Astrocyte (in vitro differentiated cells and primary cell): Measurements from ENCODE around the gene GDNF. TPM values are rescaled to one million over a fixed set of nuclear protein-coding genes. Genes with fewer than 3 reads are reported as not detected.
A peak's percentile ranks its signal among the peaks of the same experiment; 100 is the strongest.

Experiments
- DNase-seq: peaks from one replicate; pipeline ENCODE4 v3.0.0-alpha.2; 2010; ENCODE audit warnings: low read depth
- FAIRE-seq: peaks from 2 replicates; lab custom pipeline; 2011; peaks lifted over from hg19 to GRCh38; lab: Jason Lieb, UNC
- H2AFZ ChIP-seq: 2 replicates; pipeline ENCODE4 v1.6.0; 2012; ENCODE audit warnings: low read depth, low read length, inconsistent platforms
- H3K27ac ChIP-seq: 2 replicates; pipeline ENCODE4 v1.5.1; 2011; ENCODE audit warnings: low read depth, low read length, inconsistent platforms
- H3K27me3 ChIP-seq: 2 replicates; pipeline ENCODE4 v1.6.0; 2011; ENCODE audit warnings: low read length, inconsistent platforms; ENCODE audit not compliant: insufficient read depth
- H3K36me3 ChIP-seq: 2 replicates; pipeline ENCODE4 v1.5.1; 2011; ENCODE audit warnings: low read length, inconsistent platforms; ENCODE audit not compliant: insufficient read depth
- H3K4me1 ChIP-seq: 2 replicates; pipeline ENCODE4 v1.5.1; 2011; ENCODE audit warnings: low read length, inconsistent platforms; ENCODE audit not compliant: insufficient read depth
- H3K4me2 ChIP-seq: 2 replicates; pipeline ENCODE4 v1.6.0; 2012; ENCODE audit warnings: low read length, inconsistent platforms
- H3K4me3 ChIP-seq: 2 replicates; pipeline ENCODE4 v1.5.1; 2011; ENCODE audit warnings: low read depth, mild to moderate bottlenecking, low read length, inconsistent platforms; ENCODE audit not compliant: insufficient read depth
- H3K79me2 ChIP-seq: 2 replicates; pipeline ENCODE4 v1.6.0; 2012; ENCODE audit warnings: mild to moderate bottlenecking, low read length, inconsistent platforms; ENCODE audit not compliant: insufficient read depth
- H3K9ac ChIP-seq: 2 replicates; pipeline ENCODE4 v1.6.0; 2012; ENCODE audit warnings: mild to moderate bottlenecking, low read length, inconsistent platforms
- H3K9me3 ChIP-seq: 2 replicates; pipeline ENCODE4 v1.5.1; 2012; ENCODE audit warnings: low read depth, mild to moderate bottlenecking, low read length, inconsistent platforms; ENCODE audit not compliant: insufficient read depth
- H4K20me1 ChIP-seq: 2 replicates; pipeline ENCODE4 v1.6.0; 2012; ENCODE audit warnings: low read length, inconsistent platforms; ENCODE audit not compliant: insufficient read depth
- H3K27ac Mint-ChIP-seq: one replicate; pipeline ENCODE4 v1.8.0; 2021; ENCODE audit warnings: mild to moderate bottlenecking, mixed read lengths; ENCODE audit not compliant: unreplicated experiment
- H3K27me3 Mint-ChIP-seq: one replicate; pipeline ENCODE4 v1.8.0; 2021; ENCODE audit warnings: low read depth, mixed read lengths; ENCODE audit not compliant: unreplicated experiment
- H3K36me3 Mint-ChIP-seq: one replicate; pipeline ENCODE4 v1.8.0; 2021; ENCODE audit warnings: low read depth, mixed read lengths; ENCODE audit not compliant: unreplicated experiment
- H3K4me1 Mint-ChIP-seq: one replicate; pipeline ENCODE4 v1.8.0; 2021; ENCODE audit warnings: low read depth, mixed read lengths; ENCODE audit not compliant: unreplicated experiment
- H3K4me3 Mint-ChIP-seq: one replicate; pipeline ENCODE4 v1.8.0; 2021; ENCODE audit warnings: mild to moderate bottlenecking, moderate library complexity, mixed read lengths; ENCODE audit not compliant: unreplicated experiment
- H3K9me3 Mint-ChIP-seq: one replicate; pipeline ENCODE4 v1.8.0; 2021; ENCODE audit warnings: mild to moderate bottlenecking, mixed read lengths; ENCODE audit not compliant: unreplicated experiment
- EZH2 ChIP-seq: IDR thresholded peaks from 2 replicates; pipeline ENCODE4 v1.6.1; 2012; ENCODE audit warnings: mild to moderate bottlenecking, low read length, inconsistent platforms; ENCODE audit not compliant: insufficient read depth
- total RNA-seq: library from RNA; stranded (reverse); gene quantifications from 2 replicates; pipeline ENCODE4 v1.2.1, GENCODE V29; 2021
- TF ChIP-seq, protein P1 (sequence below): IDR thresholded peaks from 2 replicates; pipeline ENCODE4 v1.5.1; 2011; ENCODE audit warnings: low read depth, mild to moderate bottlenecking, inconsistent platforms, low read length, moderate library complexity; ENCODE audit not compliant: insufficient read depth

The GDNF gene
- total RNA-seq, 1 donor from 2014 or later = 21.5 TPM

DNA sequence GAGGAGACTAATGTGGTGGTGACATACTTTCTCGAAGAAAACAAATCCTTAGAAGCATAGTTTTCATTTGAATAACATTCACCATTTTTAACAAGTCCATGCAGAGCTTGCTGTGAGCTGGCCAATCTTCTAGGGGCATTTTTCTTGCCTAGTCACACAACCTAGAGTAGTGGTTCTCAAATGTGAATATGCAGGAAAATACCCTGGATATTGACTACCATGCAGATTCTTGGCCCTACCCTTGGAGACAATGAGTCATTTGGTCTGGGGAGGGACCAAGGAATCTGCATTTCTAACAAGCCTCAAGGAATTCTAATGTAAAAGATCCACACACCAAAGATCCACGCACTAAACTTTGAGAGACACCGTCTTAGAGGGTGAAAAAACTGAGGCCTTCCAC lies 23.5 kb downstream of the GDNF start:
- H3K4me1 Mint-ChIP-seq = peaks cover 30% of the 10 kb centered on the region
- no peak overlapping the region for H3K4me3 Mint-ChIP-seq
- H2AFZ ChIP-seq = no peak overlapping the region
- H4K20me1 ChIP-seq = no peaks in the 10 kb centered on the region
- peaks cover 4% of the 10 kb centered on the region for H3K9me3 Mint-ChIP-seq
- peaks cover 40% of the 10 kb centered on the region for H3K36me3 Mint-ChIP-seq
- no peak overlapping the region for H3K9ac ChIP-seq
- no peaks in the 10 kb centered on the region for H3K79me2 ChIP-seq
- TF ChIP-seq, protein P1, sequence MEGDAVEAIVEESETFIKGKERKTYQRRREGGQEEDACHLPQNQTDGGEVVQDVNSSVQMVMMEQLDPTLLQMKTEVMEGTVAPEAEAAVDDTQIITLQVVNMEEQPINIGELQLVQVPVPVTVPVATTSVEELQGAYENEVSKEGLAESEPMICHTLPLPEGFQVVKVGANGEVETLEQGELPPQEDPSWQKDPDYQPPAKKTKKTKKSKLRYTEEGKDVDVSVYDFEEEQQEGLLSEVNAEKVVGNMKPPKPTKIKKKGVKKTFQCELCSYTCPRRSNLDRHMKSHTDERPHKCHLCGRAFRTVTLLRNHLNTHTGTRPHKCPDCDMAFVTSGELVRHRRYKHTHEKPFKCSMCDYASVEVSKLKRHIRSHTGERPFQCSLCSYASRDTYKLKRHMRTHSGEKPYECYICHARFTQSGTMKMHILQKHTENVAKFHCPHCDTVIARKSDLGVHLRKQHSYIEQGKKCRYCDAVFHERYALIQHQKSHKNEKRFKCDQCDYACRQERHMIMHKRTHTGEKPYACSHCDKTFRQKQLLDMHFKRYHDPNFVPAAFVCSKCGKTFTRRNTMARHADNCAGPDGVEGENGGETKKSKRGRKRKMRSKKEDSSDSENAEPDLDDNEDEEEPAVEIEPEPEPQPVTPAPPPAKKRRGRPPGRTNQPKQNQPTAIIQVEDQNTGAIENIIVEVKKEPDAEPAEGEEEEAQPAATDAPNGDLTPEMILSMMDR = no peak
- no peak for TF ChIP-seq EZH2
- H3K4me3 ChIP-seq = no peak overlapping the region
- DNase-seq (no peak), FAIRE-seq (no peak)
- H3K36me3 ChIP-seq = no peaks in the 10 kb centered on the region
- H3K27ac Mint-ChIP-seq = peak overlapping the region; percentile 70
- H3K27me3 ChIP-seq = no peaks in the 10 kb centered on the region
- H3K4me2 ChIP-seq = no peak overlapping the region
- H3K27me3 Mint-ChIP-seq = no peaks in the 10 kb centered on the region
- H3K4me1 ChIP-seq = peaks cover 10% of the 10 kb centered on the region
- no peaks in the 10 kb centered on the region for H3K9me3 ChIP-seq
- no peak overlapping the region for H3K27ac ChIP-seq

GRCh38 chr5:37815913-37816312 lies 23.9 kb downstream of the GDNF start:
- no peaks in the 10 kb centered on the region for H3K9me3 ChIP-seq
- peaks cover 30% of the 10 kb centered on the region for H3K4me1 Mint-ChIP-seq
- no peaks in the 10 kb centered on the region for H3K27me3 ChIP-seq
- no peak overlapping the region for H3K4me2 ChIP-seq
- H3K79me2 ChIP-seq = no peaks in the 10 kb centered on the region
- no peak overlapping the region for H3K4me3 ChIP-seq
- no peak overlapping the region for H2AFZ ChIP-seq
- no peak overlapping the region for H3K27ac ChIP-seq
- no peak overlapping the region for H3K9ac ChIP-seq
- no peaks in the 10 kb centered on the region for H3K27me3 Mint-ChIP-seq
- TF ChIP-seq, protein P1 = no peak
- no peak for TF ChIP-seq EZH2
- no peaks in the 10 kb centered on the region for H3K36me3 ChIP-seq
- H3K9me3 Mint-ChIP-seq = peaks cover 4% of the 10 kb centered on the region
- H3K4me3 Mint-ChIP-seq = no peak overlapping the region
- no peaks in the 10 kb centered on the region for H4K20me1 ChIP-seq
- no peak overlapping the region for H3K27ac Mint-ChIP-seq
- DNase-seq (no peak), FAIRE-seq (no peak)
- H3K36me3 Mint-ChIP-seq = peaks cover 39% of the 10 kb centered on the region
- peaks cover 10% of the 10 kb centered on the region for H3K4me1 ChIP-seq

GRCh38 chr5:37814699-37815098 lies 25.1 kb downstream of the GDNF start:
- no peak overlapping the region for H3K4me3 Mint-ChIP-seq
- no peak overlapping the region for H3K27ac ChIP-seq
- peaks cover 4% of the 10 kb centered on the region for H3K9me3 Mint-ChIP-seq
- no peaks in the 10 kb centered on the region for H3K9me3 ChIP-seq
- H3K9ac ChIP-seq = no peak overlapping the region
- peaks cover 38% of the 10 kb centered on the region for H3K36me3 Mint-ChIP-seq
- no peak overlapping the region for H3K4me3 ChIP-seq
- peaks cover 39% of the 10 kb centered on the region for H3K4me1 Mint-ChIP-seq
- H3K27me3 Mint-ChIP-seq = no peaks in the 10 kb centered on the region
- H3K79me2 ChIP-seq = no peaks in the 10 kb centered on the region
- TF ChIP-seq EZH2 = no peak
- TF ChIP-seq, protein P1 = no peak
- no peak overlapping the region for H2AFZ ChIP-seq
- no peaks in the 10 kb centered on the region for H4K20me1 ChIP-seq
- FAIRE-seq (no peak), DNase-seq (peak; percentile 77)
- peak overlapping the region; percentile 10 for H3K4me2 ChIP-seq
- H3K27ac Mint-ChIP-seq = peak overlapping the region; percentile 77
- no peaks in the 10 kb centered on the region for H3K36me3 ChIP-seq
- H3K27me3 ChIP-seq = no peaks in the 10 kb centered on the region
- H3K4me1 ChIP-seq = peaks cover 16% of the 10 kb centered on the region
